ENCODE results near the gene FLT1. TPM values are rescaled to one million over a fixed set of nuclear protein-coding genes. Genes with fewer than 3 reads are reported as not detected.

The FLT1 gene
- polyA plus RNA-seq, 2 of the 4 experiments (the other 2 are of a cell fraction), result not detected

GRCh38 chr13:28485551-28485950 lies 9.4 kb downstream of the FLT1 start:
- FAIRE-seq, result no peak
- no peak overlapping the region for H3K4me3 ChIP-seq
- H3K27ac ChIP-seq, result no peak overlapping the region
- ChIA-PET CTCF (no interaction called here), POLR2A (no interaction called here)
- WGBS (ENCODE audit: missing lambda C conversion rate), result 30% methylated on average over 7 of the region's 7 CpGs
- no peak for DNase-seq (ENCODE audit: low read depth in 1 of 2, low spot score in 1 of 2)
- no peak overlapping the region for H3K4me2 ChIP-seq
- ATAC-seq, result no peak
- TF ChIP-seq, protein P1, sequence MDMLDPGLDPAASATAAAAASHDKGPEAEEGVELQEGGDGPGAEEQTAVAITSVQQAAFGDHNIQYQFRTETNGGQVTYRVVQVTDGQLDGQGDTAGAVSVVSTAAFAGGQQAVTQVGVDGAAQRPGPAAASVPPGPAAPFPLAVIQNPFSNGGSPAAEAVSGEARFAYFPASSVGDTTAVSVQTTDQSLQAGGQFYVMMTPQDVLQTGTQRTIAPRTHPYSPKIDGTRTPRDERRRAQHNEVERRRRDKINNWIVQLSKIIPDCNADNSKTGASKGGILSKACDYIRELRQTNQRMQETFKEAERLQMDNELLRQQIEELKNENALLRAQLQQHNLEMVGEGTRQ (IDR thresholded peaks at IDR 0.05), result no peak
- TF ChIP-seq MAFK (IDR thresholded peaks at IDR 0.05; ENCODE audit: partially characterized antibody), result no peak
- TF ChIP-seq EHMT2 (IDR thresholded peaks at IDR 0.05; ENCODE audit: low read depth), result no peak
- TF ChIP-seq BHLHE40 (IDR thresholded peaks at IDR 0.05; ENCODE audit: low read depth, low read length), result no peak
- TF ChIP-seq HMGXB4 (CRISPR knock-in tag; IDR thresholded peaks at IDR 0.05; ENCODE audit: borderline replicate concordance), result no peak
- TF ChIP-seq HEYL (CRISPR knock-in tag; IDR thresholded peaks at IDR 0.05), result no peak
- no peak for TF ChIP-seq JUN (IDR thresholded peaks at IDR 0.05)
- no peak for TF ChIP-seq POLR2AphosphoS2 (conservative IDR thresholded peaks at IDR 0.05; ENCODE audit: low read length)
- TF ChIP-seq KDM1A (IDR thresholded peaks at IDR 0.05; ENCODE audit: low read depth), result no peak
- TF ChIP-seq, protein P2, sequence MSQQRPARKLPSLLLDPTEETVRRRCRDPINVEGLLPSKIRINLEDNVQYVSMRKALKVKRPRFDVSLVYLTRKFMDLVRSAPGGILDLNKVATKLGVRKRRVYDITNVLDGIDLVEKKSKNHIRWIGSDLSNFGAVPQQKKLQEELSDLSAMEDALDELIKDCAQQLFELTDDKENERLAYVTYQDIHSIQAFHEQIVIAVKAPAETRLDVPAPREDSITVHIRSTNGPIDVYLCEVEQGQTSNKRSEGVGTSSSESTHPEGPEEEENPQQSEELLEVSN (IDR thresholded peaks at IDR 0.05; ENCODE audit: borderline replicate concordance, low read depth), result no peak
- no peak for TF ChIP-seq ZSCAN20 (CRISPR knock-in tag; IDR thresholded peaks at IDR 0.05)
- no peak for TF ChIP-seq PHF8 (IDR thresholded peaks at IDR 0.05; ENCODE audit: borderline replicate concordance, low read depth)
- TF ChIP-seq, protein P3, sequence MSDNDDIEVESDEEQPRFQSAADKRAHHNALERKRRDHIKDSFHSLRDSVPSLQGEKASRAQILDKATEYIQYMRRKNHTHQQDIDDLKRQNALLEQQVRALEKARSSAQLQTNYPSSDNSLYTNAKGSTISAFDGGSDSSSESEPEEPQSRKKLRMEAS (IDR thresholded peaks at IDR 0.05), result no peak
- TF ChIP-seq, protein P4, sequence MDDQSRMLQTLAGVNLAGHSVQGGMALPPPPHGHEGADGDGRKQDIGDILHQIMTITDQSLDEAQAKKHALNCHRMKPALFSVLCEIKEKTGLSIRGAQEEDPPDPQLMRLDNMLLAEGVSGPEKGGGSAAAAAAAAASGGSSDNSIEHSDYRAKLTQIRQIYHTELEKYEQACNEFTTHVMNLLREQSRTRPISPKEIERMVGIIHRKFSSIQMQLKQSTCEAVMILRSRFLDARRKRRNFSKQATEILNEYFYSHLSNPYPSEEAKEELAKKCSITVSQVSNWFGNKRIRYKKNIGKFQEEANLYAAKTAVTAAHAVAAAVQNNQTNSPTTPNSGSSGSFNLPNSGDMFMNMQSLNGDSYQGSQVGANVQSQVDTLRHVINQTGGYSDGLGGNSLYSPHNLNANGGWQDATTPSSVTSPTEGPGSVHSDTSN (IDR thresholded peaks at IDR 0.05), result no peak
- TF ChIP-seq, protein P5, sequence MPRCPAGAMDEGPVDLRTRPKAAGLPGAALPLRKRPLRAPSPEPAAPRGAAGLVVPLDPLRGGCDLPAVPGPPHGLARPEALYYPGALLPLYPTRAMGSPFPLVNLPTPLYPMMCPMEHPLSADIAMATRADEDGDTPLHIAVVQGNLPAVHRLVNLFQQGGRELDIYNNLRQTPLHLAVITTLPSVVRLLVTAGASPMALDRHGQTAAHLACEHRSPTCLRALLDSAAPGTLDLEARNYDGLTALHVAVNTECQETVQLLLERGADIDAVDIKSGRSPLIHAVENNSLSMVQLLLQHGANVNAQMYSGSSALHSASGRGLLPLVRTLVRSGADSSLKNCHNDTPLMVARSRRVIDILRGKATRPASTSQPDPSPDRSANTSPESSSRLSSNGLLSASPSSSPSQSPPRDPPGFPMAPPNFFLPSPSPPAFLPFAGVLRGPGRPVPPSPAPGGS (IDR thresholded peaks at IDR 0.05), result no peak
- TF ChIP-seq, protein P6, sequence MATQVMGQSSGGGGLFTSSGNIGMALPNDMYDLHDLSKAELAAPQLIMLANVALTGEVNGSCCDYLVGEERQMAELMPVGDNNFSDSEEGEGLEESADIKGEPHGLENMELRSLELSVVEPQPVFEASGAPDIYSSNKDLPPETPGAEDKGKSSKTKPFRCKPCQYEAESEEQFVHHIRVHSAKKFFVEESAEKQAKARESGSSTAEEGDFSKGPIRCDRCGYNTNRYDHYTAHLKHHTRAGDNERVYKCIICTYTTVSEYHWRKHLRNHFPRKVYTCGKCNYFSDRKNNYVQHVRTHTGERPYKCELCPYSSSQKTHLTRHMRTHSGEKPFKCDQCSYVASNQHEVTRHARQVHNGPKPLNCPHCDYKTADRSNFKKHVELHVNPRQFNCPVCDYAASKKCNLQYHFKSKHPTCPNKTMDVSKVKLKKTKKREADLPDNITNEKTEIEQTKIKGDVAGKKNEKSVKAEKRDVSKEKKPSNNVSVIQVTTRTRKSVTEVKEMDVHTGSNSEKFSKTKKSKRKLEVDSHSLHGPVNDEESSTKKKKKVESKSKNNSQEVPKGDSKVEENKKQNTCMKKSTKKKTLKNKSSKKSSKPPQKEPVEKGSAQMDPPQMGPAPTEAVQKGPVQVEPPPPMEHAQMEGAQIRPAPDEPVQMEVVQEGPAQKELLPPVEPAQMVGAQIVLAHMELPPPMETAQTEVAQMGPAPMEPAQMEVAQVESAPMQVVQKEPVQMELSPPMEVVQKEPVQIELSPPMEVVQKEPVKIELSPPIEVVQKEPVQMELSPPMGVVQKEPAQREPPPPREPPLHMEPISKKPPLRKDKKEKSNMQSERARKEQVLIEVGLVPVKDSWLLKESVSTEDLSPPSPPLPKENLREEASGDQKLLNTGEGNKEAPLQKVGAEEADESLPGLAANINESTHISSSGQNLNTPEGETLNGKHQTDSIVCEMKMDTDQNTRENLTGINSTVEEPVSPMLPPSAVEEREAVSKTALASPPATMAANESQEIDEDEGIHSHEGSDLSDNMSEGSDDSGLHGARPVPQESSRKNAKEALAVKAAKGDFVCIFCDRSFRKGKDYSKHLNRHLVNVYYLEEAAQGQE (IDR thresholded peaks at IDR 0.05), result no peak
- H3K4me1 ChIP-seq, result no peaks in the 10 kb centered on the region
- H3K9me3 ChIP-seq, result no peaks in the 10 kb centered on the region

DNA sequence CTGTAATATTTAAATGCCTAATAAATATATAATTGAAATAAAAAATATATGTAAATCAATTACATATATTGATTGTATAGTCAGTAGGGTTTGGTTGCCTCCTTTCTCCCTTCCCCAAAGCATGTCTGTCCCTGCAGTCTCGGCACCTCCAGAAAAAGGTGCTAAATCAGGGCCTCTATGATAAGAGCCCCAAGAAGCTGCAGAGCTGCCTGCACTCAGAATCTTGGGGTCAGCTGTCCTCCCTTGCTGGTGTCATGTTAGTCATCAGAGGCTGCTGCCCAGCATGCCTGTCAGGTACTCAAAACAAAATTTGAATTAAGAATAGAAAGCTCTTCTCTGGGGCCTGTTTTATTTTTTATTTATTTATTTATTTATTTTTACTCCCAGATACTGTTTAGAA lies 9.8 kb downstream of the FLT1 start:
- ChIA-PET POLR2A (no interaction called here), CTCF (no interaction called here)
- FAIRE-seq (no peak), ATAC-seq (no peak), DNase-seq (ENCODE audit: low read depth in 1 of 2, low spot score in 1 of 2) (no peak)
- Histone ChIP-seq H3K9me3 (no peaks in the 10 kb centered on the region), H3K4me3 (no peak overlapping the region), H3K4me1 (no peaks in the 10 kb centered on the region), H3K4me2 (no peak overlapping the region), H3K27ac (no peak overlapping the region)
- WGBS (ENCODE audit: missing lambda C conversion rate), result 33% methylated on average over 1 of the region's 1 CpG
- no peak for TF ChIP-seq CHD2 (IDR thresholded peaks at IDR 0.05; ENCODE audit: low read length, partially characterized antibody)
- no peak for TF ChIP-seq RARB (CRISPR knock-in tag; IDR thresholded peaks at IDR 0.05)
- TF ChIP-seq, protein P5 (IDR thresholded peaks at IDR 0.05), result no peak
- no peak for TF ChIP-seq CEBPB (IDR thresholded peaks at IDR 0.05)
- TF ChIP-seq JUN (IDR thresholded peaks at IDR 0.05), result no peak
- TF ChIP-seq POLR2A (IDR thresholded peaks at IDR 0.05; ENCODE audit: low read length), result no peak
- TF ChIP-seq FOSL2 (IDR thresholded peaks at IDR 0.05), result no peak
- no peak for TF ChIP-seq FOSL2 (CRISPR knock-in tag; IDR thresholded peaks at IDR 0.05)
- TF ChIP-seq CBX8 (IDR thresholded peaks at IDR 0.05), result no peak
- TF ChIP-seq RAD21 (conservative IDR thresholded peaks at IDR 0.05 in 1 of 2, IDR thresholded peaks at IDR 0.05 in 1 of 2), result no peak
- no peak for TF ChIP-seq RNF2 (IDR thresholded peaks at IDR 0.05; ENCODE audit: borderline replicate concordance, low read depth)
- TF ChIP-seq NPAS2 (CRISPR knock-in tag; IDR thresholded peaks at IDR 0.05; ENCODE audit: borderline replicate concordance), result no peak

Measured in A549 (cell line).